ENCODE results near the gene TCP1.

Gene TCP1

GRCh38 chr6:159728531-159728964, 60.9 kb downstream of the TCP1 start (continued):
- TF ChIP-seq CREB5 (CRISPR knock-in tag; IDR thresholded peaks at IDR 0.05; ENCODE audit: low read depth) (no peak), ZFP3 (CRISPR knock-in tag; IDR thresholded peaks at IDR 0.05) (no peak)
